ENCODE measurements around the gene AKAP1.

The AKAP1 gene

GRCh38 chr17:57151798-57152197 lies 66.8 kb downstream of the AKAP1 start:
- DNase-seq = no peak
- intact Hi-C loops (cut with DNase I) = no loop called here

GRCh38 chr17:57152967-57153528 lies 68.0 kb downstream of the AKAP1 start:
- no peak for DNase-seq
- intact Hi-C loops (cut with DNase I) = no loop called here

GRCh38 chr17:57154921-57155320 lies 69.9 kb downstream of the AKAP1 start:
- DNase-seq = no peak
- intact Hi-C loops (cut with DNase I) = no loop called here

GRCh38 chr17:57158325-57158724 lies 73.3 kb downstream of the AKAP1 start:
- no peak for DNase-seq
- intact Hi-C loops (cut with DNase I) = no loop called here

- DNase-seq = no peak
- intact Hi-C loops (cut with DNase I) = no loop called here
Observed at GRCh38 chr17:57158795-57159194, 73.7 kb downstream of the AKAP1 start.

- no peak for DNase-seq
- intact Hi-C loops (cut with DNase I) = no loop called here
Observed at GRCh38 chr17:57160624-57161023, 75.6 kb downstream of the AKAP1 start.

GRCh38 chr17:57164814-57165213 lies 79.8 kb downstream of the AKAP1 start:
- DNase-seq = no peak
- intact Hi-C loops (cut with DNase I) = no loop called here

- intact Hi-C loops (cut with DNase I) = no loop called here
- DNase-seq = no peak
Observed at GRCh38 chr17:57165754-57166153, 80.7 kb downstream of the AKAP1 start.

- no peak for DNase-seq
- intact Hi-C loops (cut with DNase I) = no loop called here
Observed at GRCh38 chr17:57166803-57167202, 81.8 kb downstream of the AKAP1 start.

- intact Hi-C loops (cut with DNase I) = no loop called here
- no peak for DNase-seq
Observed at GRCh38 chr17:57168695-57169094, 83.6 kb downstream of the AKAP1 start.

GRCh38 chr17:57170866-57171265 lies 85.8 kb downstream of the AKAP1 start:
- DNase-seq = no peak
- intact Hi-C loops (cut with DNase I) = no loop called here

Measured in posterior cingulate gyrus (tissue), 11 donors.